Keratinocyte (primary cell): ENCODE results near the gene TMEM245.

ENCODE experiments used
- CTCF ChIP-seq, 3 experiments: IDR thresholded peaks in 1 of 3; conservative IDR thresholded peaks in 1 of 3; optimal IDR thresholded peaks in 1 of 3; 2 replicates in 2 of 3; 3 replicates in 1 of 3; pipeline versions ENCODE3 to v1.5.1; 2011; ENCODE audit warnings: low read length in 3 of 3, mild to moderate bottlenecking in 3 of 3, moderate library complexity in 2 of 3, control low read depth in 1 of 3, inconsistent platforms in 1 of 3; ENCODE audit not compliant: insufficient read depth in 2 of 3; ENCODE audit errors: extremely low read depth in 1 of 3
- EZH2 ChIP-seq: IDR thresholded peaks from one replicate; pipeline ENCODE4 v1.6.1; 2012; ENCODE audit warnings: inconsistent platforms, mild to moderate bottlenecking, low read length, moderate library complexity

- TF ChIP-seq CTCF (optimal IDR thresholded peaks at IDR 0.05 in 1 of 3, IDR thresholded peaks at IDR 0.05 in 1 of 3, conservative IDR thresholded peaks at IDR 0.05 in 1 of 3; ENCODE audit: extremely low read depth in 1 of 3, insufficient read depth in 2 of 3, low read length in 3 of 3) (no peak), EZH2 (no peak)
These were observed 57.2 kb downstream of the TMEM245 start for GRCh38 chr9:109062543-109062942.
